IPS-18c (cell line): ENCODE data around the gene KIRREL3.

Experiments used
- H3K4me3 ChIP-seq: 2 replicates; pipeline ENCODE4 v1.7.0; 2013; ENCODE audit warnings: low read depth, mild to moderate bottlenecking, low read length, moderate library complexity; ENCODE audit not compliant: insufficient read depth
- H3K9me3 ChIP-seq: one replicate; pipeline ENCODE4 v1.6.1; 2013; ENCODE audit warnings: mild to moderate bottlenecking, low read length, moderate library complexity; ENCODE audit not compliant: control insufficient read depth, insufficient read depth

The KIRREL3 gene

DNA sequence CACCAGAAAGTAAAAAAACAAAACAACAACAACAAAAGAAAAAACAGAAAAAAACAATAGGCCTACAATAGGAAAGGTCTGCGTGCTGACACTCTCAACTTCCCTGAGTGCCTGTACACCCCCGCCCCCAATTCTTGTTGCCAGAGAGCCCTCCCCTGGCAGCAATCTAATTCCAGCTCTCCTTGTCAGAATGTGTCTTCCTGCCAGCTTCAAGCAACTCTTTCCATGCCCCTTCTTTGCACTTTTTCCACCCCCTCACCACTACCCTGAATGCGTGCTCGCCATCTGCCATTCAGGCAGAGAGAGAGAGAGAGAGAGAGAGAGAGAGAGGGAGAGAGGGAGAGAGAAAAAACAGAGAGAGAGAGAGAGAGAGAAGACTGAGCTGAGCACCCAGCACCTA is 245.0 kb downstream of the KIRREL3 start:
- Histone ChIP-seq H3K9me3 (no peaks in the 10 kb centered on the region), H3K4me3 (no peak overlapping the region)

DNA sequence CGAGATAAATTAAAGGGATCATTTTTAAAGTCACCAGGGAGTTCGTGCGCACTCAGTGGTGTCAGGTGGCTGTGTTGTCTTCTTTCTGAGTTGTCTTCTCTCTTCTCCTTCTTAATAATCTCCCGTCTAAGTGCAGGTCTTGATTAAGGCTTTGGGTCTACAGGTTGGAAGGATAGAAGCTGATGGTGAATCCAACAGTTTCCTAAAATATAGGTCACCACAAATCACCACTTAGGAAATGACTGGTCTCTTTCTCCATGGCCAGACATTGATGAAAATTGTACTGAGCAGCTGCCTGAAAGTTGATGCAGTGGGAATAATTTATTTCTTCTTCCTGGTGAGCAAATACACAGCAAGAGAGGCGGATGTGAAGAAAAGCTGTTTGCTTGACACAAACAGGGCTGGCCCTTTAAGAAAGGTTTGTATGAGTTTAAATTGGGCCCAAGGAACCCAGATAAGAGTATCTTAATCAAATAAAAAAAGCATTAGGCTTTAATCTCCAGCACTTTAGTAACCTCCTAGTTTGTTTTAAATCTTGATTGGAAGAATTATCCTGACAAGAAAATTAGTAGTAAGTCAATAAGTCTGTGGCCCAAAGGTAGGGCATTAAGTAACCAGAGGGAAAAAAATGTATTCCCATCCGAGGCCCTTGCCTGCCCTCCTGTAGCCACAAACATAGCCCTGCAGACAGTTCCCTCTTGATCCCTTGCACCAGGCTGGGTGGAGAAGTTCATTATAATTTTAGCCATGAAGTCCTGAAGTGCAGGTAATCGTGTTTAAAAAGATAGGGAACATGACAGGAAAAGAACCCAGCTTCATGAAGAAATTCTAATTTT is 245.8 kb downstream of the KIRREL3 start:
- H3K4me3 ChIP-seq, result no peak overlapping the region
- H3K9me3 ChIP-seq, result no peaks in the 10 kb centered on the region

DNA sequence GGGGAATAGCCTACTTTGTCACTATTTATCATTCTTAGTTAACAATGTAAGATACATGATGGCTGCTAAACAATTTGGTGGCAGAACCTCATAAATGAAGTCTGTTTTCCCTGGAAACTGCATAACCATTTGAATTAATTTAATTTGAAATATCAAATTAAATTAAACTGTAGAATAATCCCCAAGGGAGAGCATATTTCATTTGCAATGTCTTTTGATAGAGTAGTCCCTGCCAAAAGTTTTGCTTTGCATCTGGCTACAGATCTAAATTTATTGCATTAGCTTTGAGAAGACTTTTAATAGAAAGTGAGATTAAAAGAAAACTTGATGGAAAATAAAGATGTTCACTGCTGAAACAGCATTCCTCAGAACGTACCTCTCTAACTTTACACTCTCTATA is 246.6 kb downstream of the KIRREL3 start:
- no peaks in the 10 kb centered on the region for H3K9me3 ChIP-seq
- H3K4me3 ChIP-seq, result no peak overlapping the region

DNA sequence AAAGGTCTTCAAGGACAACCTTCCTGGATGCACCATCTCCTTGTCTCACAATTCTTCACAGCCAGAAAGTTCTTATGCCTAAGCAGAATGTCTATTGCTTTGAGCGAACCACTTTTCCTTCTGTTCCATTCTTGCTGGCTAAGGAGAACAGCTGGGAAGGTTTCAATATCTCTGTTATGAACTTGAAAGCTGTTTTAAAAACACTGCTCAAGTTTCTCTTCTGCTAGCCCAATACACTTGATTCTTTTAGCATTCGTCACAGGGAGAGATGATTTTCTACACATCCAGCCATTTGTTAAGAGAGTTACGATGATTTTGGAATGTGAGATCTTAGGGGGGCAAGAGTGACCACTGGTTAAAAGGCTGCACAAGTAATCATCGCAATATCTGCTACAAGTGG is 249.3 kb downstream of the KIRREL3 start:
- Histone ChIP-seq H3K9me3 (no peaks in the 10 kb centered on the region), H3K4me3 (no peak overlapping the region)

DNA sequence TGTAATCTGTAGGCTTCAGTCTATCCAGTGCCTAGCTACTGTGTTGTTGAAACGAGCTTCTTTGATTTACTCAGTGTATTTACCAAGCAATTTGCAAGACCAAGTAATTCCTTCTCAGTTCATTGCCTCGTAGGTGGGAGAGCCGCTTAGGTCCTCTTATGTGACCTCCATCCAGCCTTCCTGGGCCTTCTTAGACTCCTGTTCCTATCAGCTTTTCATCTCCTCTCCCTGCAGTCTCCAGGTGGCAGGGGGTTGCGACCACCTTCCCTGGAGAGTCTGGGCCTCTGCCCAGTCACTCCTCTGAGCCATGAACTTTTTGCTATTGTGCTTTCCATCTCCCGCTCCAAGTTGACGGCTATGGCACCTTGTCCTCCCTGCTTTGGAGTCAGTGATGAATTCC is 251.8 kb downstream of the KIRREL3 start:
- Histone ChIP-seq H3K9me3 (no peaks in the 10 kb centered on the region), H3K4me3 (no peak overlapping the region)

DNA sequence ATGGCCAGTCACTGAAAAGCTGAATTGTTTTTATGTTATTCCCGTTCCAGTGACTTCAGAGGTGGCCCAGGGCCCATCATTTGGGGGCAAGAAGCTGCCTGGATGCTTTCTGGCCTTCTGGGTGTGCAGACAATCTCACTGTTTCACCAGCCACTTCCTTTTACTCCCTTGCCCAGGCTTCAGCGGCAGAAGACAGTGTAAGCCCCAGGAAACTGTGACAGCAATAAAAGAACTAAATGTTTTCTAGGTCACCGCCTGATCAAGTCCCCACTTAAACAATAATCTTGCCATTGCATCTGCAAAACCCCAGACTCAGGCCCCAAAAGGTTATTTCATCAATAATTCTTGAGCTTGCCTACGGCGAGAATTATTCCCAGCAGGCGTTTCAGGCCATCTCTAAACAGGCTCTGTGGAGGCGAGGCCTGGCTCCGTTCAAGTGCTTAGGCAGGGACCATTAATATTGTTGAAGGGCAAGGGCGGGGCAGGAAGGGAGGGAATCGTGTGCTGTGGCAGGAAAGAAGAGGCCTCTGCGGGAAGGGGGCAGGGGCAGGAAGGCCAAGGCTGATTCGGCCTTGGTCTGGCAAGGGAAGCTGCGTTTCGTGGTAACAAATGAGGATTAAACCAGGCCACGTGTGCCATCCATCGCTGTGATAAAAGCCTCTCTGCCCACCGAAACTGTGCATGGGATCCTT is 252.3 kb downstream of the KIRREL3 start:
- no peak overlapping the region for H3K4me3 ChIP-seq
- no peaks in the 10 kb centered on the region for H3K9me3 ChIP-seq

DNA sequence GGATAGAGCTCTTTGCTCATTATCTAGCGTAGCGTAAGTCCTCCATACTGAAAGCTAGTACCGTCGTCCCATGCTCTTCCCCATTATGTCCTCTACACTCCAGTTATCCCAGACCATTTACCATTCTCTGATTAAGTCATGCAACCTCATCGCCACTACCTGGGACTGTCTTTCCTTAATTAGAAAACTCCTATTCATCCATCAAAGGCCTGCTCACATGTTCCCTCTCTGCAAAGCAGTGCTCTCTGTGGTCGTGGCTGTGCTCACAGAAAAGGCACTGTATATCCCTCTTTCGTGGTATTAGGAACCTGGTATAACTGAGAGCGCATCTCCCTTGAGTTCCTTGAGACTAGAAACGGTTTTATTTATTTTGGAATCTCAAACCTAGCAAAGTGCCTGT is 253.3 kb downstream of the KIRREL3 start:
- Histone ChIP-seq H3K4me3 (no peak overlapping the region), H3K9me3 (no peaks in the 10 kb centered on the region)

DNA sequence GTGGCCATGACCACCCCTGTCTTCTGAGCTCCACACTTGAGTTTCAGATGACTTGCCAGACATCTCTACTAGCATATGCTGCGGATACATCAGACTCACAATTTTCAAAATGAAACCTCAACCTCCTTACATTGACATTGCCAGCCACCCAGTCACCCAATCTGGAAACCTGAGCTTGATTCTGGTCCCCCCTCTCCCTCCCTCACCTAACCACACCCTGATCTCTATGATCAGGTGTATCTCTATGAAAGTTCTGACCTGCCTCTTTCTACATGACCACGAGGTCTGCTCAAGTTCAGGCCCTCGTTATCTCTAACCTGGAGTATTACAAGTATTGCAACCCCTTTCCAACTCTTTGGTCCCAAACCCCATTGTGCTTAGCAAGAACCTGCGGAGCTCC is 254.1 kb downstream of the KIRREL3 start:
- Histone ChIP-seq H3K4me3 (no peak overlapping the region), H3K9me3 (no peaks in the 10 kb centered on the region)

DNA sequence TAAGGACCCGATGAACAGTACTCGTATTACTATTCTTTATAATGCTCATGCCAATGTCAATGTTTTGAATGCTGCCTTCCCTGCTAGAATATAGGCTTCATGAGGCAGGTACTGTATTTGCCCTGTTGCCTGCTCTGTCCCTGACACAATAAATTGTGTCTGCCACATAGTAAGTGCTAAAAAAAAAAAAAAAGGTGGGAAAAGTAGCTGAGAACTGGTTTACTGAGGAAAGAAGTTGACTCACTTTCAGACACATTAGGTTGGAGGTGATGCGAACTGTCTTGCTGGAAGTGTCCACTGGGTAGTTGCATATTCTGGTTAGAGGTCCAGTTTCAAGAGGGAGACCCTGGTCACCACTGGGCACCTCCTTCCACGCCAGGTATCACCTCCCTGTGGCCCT is 255.9 kb downstream of the KIRREL3 start:
- Histone ChIP-seq H3K9me3 (no peaks in the 10 kb centered on the region), H3K4me3 (no peak overlapping the region)

DNA sequence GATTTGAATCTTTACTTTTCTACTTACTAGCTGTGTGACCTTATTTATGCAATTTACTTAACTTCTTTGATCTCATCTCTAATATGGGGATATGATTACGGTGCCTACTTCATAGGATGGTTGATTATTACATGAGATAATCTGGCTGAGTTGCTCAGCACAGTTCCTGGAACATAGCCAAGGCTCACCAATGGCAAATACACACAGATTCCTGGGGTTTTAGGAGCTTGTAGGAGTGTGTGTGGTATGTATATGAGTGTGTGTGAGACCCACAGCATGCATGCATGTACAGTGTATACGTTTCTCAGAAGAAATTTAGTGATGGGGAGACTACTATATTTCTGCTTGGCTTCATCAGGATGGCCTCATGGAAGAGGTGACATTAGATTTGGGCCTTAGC is 256.9 kb downstream of the KIRREL3 start:
- no peaks in the 10 kb centered on the region for H3K9me3 ChIP-seq
- no peak overlapping the region for H3K4me3 ChIP-seq

DNA sequence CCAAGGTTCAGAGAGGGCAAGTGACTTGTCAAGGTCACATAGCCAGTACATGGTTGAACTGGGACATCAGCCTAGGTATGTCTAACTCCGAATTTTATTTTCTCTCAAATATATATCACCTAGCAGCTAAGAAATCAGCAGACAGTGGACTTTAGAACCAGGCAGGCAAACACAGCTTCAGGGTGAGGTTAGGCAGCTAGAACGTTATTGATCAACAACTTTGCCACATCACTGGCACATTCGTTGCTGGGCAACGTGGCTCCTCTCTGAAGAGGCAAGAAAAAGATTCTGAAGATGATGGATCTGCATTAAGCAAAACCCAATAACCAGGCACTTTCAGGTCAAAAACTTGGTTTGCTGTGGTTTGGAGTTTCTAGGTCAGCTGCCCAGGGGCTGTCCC is 258.0 kb downstream of the KIRREL3 start:
- Histone ChIP-seq H3K4me3 (no peak overlapping the region), H3K9me3 (no peaks in the 10 kb centered on the region)

DNA sequence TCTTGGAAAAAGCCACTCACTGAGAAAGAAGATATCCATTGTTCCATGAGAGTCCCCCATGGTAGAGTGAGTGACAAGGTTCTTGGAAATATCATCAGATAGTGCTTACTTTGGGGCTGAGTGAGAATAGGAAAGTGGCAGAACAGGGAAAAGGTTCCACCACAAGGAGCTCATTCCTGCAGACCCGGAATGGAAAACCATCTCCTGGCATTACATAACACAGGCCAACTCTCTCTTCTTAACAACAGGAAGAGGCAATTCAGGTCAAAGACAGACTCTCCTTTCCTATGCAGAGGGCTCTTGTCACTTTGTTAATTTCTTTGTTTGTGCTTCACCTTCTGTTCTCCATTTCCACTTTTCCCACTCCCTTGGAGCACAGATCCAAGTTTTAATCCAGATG is 259.7 kb downstream of the KIRREL3 start:
- H3K4me3 ChIP-seq, result no peak overlapping the region
- no peaks in the 10 kb centered on the region for H3K9me3 ChIP-seq

DNA sequence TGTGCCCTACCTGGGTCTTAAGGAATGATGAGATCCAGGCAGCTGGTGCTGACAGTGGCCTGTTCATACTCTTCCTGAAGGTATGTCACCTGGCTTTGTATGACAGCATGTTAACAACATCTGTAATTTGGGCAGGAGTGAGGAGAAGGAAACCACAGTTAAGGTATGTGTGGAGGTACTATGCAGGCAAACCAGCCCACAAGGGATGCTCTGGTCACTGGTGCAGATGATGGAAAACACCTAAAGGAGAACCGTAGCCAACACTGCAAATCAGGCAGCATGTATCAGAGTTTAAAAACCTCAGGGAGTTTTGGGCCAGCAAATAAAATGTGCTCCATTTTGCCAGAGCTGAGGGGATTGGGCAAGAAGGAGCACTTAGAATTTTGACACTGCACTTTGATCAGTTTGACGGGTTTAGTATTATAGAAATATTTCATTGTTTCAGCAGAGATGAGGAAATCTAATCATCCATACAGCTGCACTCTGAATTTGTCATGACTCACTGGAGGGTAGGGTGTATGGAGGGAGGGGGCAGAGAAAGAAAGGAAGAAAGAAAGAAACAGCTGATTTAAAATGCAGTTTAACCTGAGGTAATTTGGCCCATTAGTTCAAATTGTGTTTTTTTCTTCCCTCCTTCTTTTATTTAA is 260.9 kb downstream of the KIRREL3 start:
- Histone ChIP-seq H3K9me3 (no peaks in the 10 kb centered on the region), H3K4me3 (no peak overlapping the region)

DNA sequence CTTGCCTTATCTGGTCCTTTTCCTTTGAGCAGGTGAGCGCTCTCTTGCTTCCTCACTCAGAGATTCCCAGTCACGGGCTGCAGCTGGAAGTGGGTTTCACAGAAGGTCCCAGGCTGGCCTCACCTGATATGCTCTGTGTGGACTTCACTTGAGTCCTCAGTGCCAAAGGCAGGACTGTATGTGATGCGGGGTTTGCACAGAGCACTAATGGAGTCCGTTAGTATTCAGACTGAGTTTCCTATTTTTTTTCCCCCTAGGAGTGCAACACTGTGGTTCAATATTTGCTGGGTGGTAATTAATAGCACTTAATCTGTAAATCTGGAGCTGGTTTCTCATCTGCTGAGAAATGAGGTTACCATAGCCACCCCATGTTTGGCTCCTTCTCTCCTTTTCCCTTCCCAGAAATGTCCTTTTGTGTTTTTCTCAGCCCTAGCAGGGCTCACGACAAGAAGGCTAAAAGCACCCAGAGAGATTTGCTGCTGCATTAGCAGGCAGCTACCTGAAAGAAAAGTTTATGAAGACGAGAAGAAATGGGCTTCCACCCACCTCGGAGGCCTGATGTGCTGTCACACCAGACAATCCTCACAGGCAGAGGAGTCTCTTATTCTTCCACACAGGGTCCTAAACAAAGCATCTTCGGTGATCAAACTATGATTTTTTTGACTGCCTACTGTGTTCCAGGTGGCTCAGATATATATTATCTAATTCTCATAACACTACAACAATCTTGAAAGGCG is 262.1 kb downstream of the KIRREL3 start:
- no peaks in the 10 kb centered on the region for H3K9me3 ChIP-seq
- H3K4me3 ChIP-seq, result no peak overlapping the region

DNA sequence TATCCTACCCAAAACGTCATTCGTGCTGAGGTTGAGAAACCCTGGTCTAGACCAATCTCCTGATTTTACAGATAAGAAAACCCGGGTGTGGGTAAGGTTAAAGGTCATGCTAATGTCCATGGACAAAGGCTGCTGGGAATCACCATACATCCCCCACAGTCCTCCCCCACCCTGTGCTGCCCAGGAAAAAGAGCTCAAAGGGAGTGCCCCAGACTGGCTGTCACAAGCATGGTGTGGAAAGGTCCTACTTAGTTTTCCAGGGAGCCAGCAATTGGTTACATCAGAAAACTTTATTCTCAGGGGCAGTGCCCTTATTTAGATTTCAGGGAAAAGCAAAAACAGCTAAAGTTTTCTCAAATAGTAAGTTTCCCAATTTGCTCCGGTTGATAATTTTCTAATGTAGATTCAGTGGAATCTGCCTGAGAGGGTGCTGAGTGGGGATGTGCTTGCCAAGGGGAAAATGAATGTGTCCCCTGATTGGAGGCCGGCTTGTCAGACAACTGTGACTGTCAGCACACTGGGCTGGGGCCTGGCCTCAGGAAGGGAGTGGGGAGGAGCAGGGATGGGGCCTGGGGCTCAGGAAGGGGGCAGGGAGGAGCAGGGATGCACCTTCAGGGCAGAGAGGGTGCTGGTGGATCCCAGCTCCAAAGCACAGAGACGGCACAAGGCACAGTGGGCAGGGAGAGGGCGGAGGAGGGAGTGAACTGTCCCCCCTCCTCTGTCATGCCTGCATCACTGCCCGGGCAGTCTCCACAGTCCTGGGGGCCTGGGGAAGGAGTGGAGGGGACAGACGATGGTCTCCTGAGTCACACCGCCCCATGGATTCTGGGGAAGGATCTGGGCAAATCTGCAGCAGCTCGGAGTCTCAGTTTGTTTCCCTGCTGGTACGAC is 263.6 kb downstream of the KIRREL3 start:
- no peaks in the 10 kb centered on the region for H3K9me3 ChIP-seq
- H3K4me3 ChIP-seq, result no peak overlapping the region

DNA sequence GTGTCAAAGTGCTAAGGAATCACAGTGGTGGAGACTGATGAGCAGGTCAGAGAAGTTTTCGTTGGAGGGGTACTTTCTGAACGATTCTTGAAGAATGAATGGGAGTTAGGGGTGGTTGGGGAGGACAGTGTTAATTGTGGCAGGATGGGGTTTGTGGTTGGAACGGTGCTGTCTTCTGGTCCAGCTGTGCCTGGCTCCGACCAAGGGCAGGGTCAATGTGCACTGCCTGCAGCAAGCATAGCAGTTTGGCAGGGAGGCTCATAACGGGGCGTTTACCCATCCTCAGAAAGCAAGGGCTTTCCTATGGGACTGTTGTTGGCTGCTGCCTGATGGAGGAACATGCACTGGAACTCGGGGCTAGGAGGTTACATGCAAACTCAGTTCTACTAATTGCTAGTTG is 265.8 kb downstream of the KIRREL3 start:
- no peaks in the 10 kb centered on the region for H3K9me3 ChIP-seq
- H3K4me3 ChIP-seq, result no peak overlapping the region

DNA sequence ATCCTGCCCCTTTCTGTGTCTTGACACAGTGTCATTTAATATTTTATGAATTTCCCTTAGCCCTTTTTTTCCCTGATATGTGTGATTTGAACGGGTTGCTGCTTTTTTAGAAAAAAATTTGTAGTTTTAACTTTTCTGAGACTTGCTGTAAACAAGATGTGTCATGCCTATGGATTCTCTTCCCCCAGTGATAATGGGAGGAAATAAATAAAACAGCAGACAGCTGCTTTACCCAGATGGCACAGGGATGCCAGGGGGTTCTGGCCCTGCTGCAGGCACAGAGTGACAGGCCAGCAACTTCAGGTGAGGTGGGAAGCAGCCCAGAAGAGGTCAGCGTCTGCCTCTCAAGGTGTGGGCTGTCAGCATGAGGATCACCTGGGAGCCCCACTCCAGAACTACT is 266.9 kb downstream of the KIRREL3 start:
- no peaks in the 10 kb centered on the region for H3K9me3 ChIP-seq
- H3K4me3 ChIP-seq, result no peak overlapping the region
